Left hindlimb (tissue), 1 donor: Measurements from ENCODE around the gene PSMC1.
A peak's percentile ranks its signal among the peaks of the same experiment; 100 is the strongest.

Experiments
- DNase-seq: peaks from one replicate; pipeline ENCODE4 v3.0.0-alpha.2; 2018

The PSMC1 gene

GRCh38 chr14:90276646-90277367 is 20.5 kb downstream of the PSMC1 start:
- DNase-seq = no peak

GRCh38 chr14:90277581-90278198 is 21.3 kb downstream of the PSMC1 start:
- no peak for DNase-seq

- DNase-seq = no peak
These were observed 22.1 kb downstream of the PSMC1 start for GRCh38 chr14:90278199-90279175.

GRCh38 chr14:90280096-90280495 is 23.7 kb downstream of the PSMC1 start:
- DNase-seq = no peak

GRCh38 chr14:90281261-90281660 is 24.9 kb downstream of the PSMC1 start:
- DNase-seq = no peak

- DNase-seq = no peak
These were observed 25.4 kb downstream of the PSMC1 start for GRCh38 chr14:90281756-90282155.

- no peak for DNase-seq
These were observed 31.4 kb downstream of the PSMC1 start for GRCh38 chr14:90287791-90288190.

- peak; percentile 53 for DNase-seq
These were observed 32.5 kb downstream of the PSMC1 start for GRCh38 chr14:90288651-90289355.

- DNase-seq = no peak
These were observed 34.1 kb downstream of the PSMC1 start for GRCh38 chr14:90290337-90291011.

GRCh38 chr14:90291699-90292098 is 35.3 kb downstream of the PSMC1 start:
- no peak for DNase-seq

- no peak for DNase-seq
These were observed 37.7 kb downstream of the PSMC1 start for GRCh38 chr14:90293766-90294730.

- DNase-seq = no peak
These were observed 38.5 kb downstream of the PSMC1 start for GRCh38 chr14:90294872-90295271.

- DNase-seq = no peak
These were observed 39.6 kb downstream of the PSMC1 start for GRCh38 chr14:90295870-90296516.

- DNase-seq = no peak
These were observed 40.3 kb downstream of the PSMC1 start for GRCh38 chr14:90296641-90297040.

- DNase-seq = no peak
These were observed 41.7 kb downstream of the PSMC1 start for GRCh38 chr14:90297876-90298629.

GRCh38 chr14:90299408-90299807 is 43.1 kb downstream of the PSMC1 start:
- no peak for DNase-seq

- DNase-seq = no peak
These were observed 44.3 kb downstream of the PSMC1 start for GRCh38 chr14:90300611-90301047.

- no peak for DNase-seq
These were observed 44.8 kb downstream of the PSMC1 start for GRCh38 chr14:90301122-90301521.

- DNase-seq = no peak
These were observed 45.3 kb downstream of the PSMC1 start for GRCh38 chr14:90301668-90302090.
